GM23338 (cell line): Measurements from ENCODE around the gene NLRC5. TPM values are rescaled to one million over a fixed set of nuclear protein-coding genes. Genes with fewer than 3 reads are reported as not detected.

Experiments used
- ATAC-seq: fragments of 200-7000 bp; cut with Tn5 transposase; 3 replicates; pipeline ENCODE4 v1.9.1; 2020
- DNase-seq: peaks from one replicate; pipeline ENCODE4 v3.0.0-alpha.2; 2015; ENCODE audit warnings: low spot score
- H2AFZ ChIP-seq: fragments of 200-600 bp; sonication (generic); 2 replicates; pipeline ENCODE4 v1.8.0; 2016; ENCODE audit warnings: antibody characterized with exemption, mild to moderate bottlenecking, moderate library complexity
- H3F3A ChIP-seq: fragments of 200-600 bp; sonication (generic); replicated peaks from 2 replicates; pipeline ENCODE4 v1.8.0; 2017; ENCODE audit warnings: antibody characterized with exemption, mixed run types, low read depth
- H3K27ac ChIP-seq: fragments of 200-600 bp; sonication (generic); 2 replicates; pipeline ENCODE4 v1.6.1; 2016; ENCODE audit warnings: low read depth
- H3K27me3 ChIP-seq: fragments of 200-600 bp; sonication (generic); 2 replicates; pipeline ENCODE4 v1.8.0; 2016; ENCODE audit warnings: mild to moderate bottlenecking, mixed run types, moderate library complexity; ENCODE audit not compliant: insufficient read depth
- H3K36me3 ChIP-seq: fragments of 200-600 bp; sonication (generic); 2 replicates; pipeline ENCODE4 v1.8.0; 2016; ENCODE audit warnings: mild to moderate bottlenecking; ENCODE audit not compliant: insufficient read depth
- H3K4me1 ChIP-seq: fragments of 200-600 bp; sonication (generic); 2 replicates; pipeline ENCODE4 v1.8.0; 2016; ENCODE audit warnings: mild to moderate bottlenecking, moderate library complexity; ENCODE audit not compliant: insufficient read depth
- H3K4me2 ChIP-seq: fragments of 200-600 bp; sonication (generic); 2 replicates; pipeline ENCODE4 v1.7.1; 2017; ENCODE audit warnings: mixed run types
- H3K4me3 ChIP-seq: fragments of 200-600 bp; sonication (generic); 2 replicates; pipeline ENCODE4 v1.6.1; 2016; ENCODE audit warnings: mixed run types
- H3K79me2 ChIP-seq: fragments of 200-600 bp; sonication (generic); replicated peaks from 2 replicates; pipeline ENCODE4 v1.8.0; 2017; ENCODE audit warnings: mild to moderate bottlenecking; ENCODE audit not compliant: insufficient read depth
- H3K9me2 ChIP-seq: fragments of 200-600 bp; sonication (generic); 2 replicates; pipeline ENCODE4 v1.8.0; 2017; ENCODE audit not compliant: insufficient read depth
- H4K20me1 ChIP-seq: fragments of 200-600 bp; sonication (generic); replicated peaks from 2 replicates; pipeline ENCODE4 v1.8.0; 2017; ENCODE audit warnings: mild to moderate bottlenecking; ENCODE audit not compliant: insufficient read depth
- H3K27ac Mint-ChIP-seq: 2 replicates; pipeline ENCODE4 v1.8.0; 2020; ENCODE audit warnings: inconsistent platforms, mild to moderate bottlenecking, moderate library complexity, mixed read lengths
- H3K27me3 Mint-ChIP-seq: 3 replicates; pipeline ENCODE4 v1.8.0; 2022; ENCODE audit warnings: low read depth, mild to moderate bottlenecking, moderate library complexity, mixed read lengths, inconsistent platforms; ENCODE audit not compliant: insufficient read depth, poor library complexity
- H3K36me3 Mint-ChIP-seq: 3 replicates; pipeline ENCODE4 v1.8.0; 2021; ENCODE audit warnings: low read depth, mild to moderate bottlenecking, inconsistent platforms, moderate library complexity, mixed read lengths
- H3K4me1 Mint-ChIP-seq: 3 replicates; pipeline ENCODE4 v1.8.0; 2020; ENCODE audit warnings: mild to moderate bottlenecking, inconsistent platforms, mixed read lengths
- H3K4me3 Mint-ChIP-seq: 3 replicates; pipeline ENCODE4 v1.8.0; 2021; ENCODE audit warnings: moderate library complexity, mild to moderate bottlenecking, inconsistent platforms, mixed read lengths
- H3K9me3 Mint-ChIP-seq: 3 replicates; pipeline ENCODE4 v1.8.0; 2020; ENCODE audit warnings: moderate library complexity, mild to moderate bottlenecking, inconsistent platforms, mixed read lengths
- CREB1 ChIP-seq: fragments of 250-450 bp; sonication (Bioruptor Pico); IDR thresholded peaks from 2 replicates; pipeline ENCODE4 v1.5.0; 2020; ENCODE audit warnings: low read depth, mild to moderate bottlenecking, moderate library complexity
- EZH2 ChIP-seq: fragments of 200-600 bp; sonication (generic); IDR thresholded peaks from one replicate; pipeline ENCODE4 v1.8.0; 2017; ENCODE audit warnings: antibody characterized with exemption, mild to moderate bottlenecking, low read depth; ENCODE audit not compliant: unreplicated experiment
- EZH2phosphoT487 ChIP-seq: fragments of 200-600 bp; sonication (generic); IDR thresholded peaks from one replicate; pipeline ENCODE4 v1.8.1; 2018; ENCODE audit warnings: antibody characterized with exemption; ENCODE audit not compliant: unreplicated experiment
- JUNB ChIP-seq: IDR thresholded peaks from one replicate; pipeline ENCODE4 v1.6.1; 2016; ENCODE audit warnings: antibody characterized with exemption; ENCODE audit not compliant: unreplicated experiment
- NANOG ChIP-seq: IDR thresholded peaks from 2 replicates; pipeline ENCODE4 v1.6.1; 2016; ENCODE audit warnings: antibody characterized with exemption, borderline replicate concordance
- POLR2AphosphoS5 ChIP-seq: IDR thresholded peaks from 2 replicates; pipeline ENCODE4 v1.6.1; 2016; ENCODE audit warnings: antibody characterized with exemption, low read depth
- STAT1 ChIP-seq: IDR thresholded peaks from one replicate; pipeline ENCODE4 v1.6.1; 2016; ENCODE audit warnings: antibody characterized with exemption; ENCODE audit not compliant: unreplicated experiment
- ZNF114 ChIP-seq: fragments of 250-450 bp; sonication (Bioruptor Pico); IDR thresholded peaks from 2 replicates; pipeline ENCODE4 v1.5.0; 2020; ENCODE audit warnings: mild to moderate bottlenecking, moderate library complexity
- ZNF331 ChIP-seq: fragments of 250-450 bp; sonication (Bioruptor Pico); IDR thresholded peaks from 2 replicates; pipeline ENCODE4 v1.5.0; 2020; ENCODE audit warnings: low read depth, mild to moderate bottlenecking, moderate library complexity
- ZNF462 ChIP-seq: fragments of 250-450 bp; sonication (Bioruptor Pico); IDR thresholded peaks from 2 replicates; pipeline ENCODE4 v1.5.0; 2020; ENCODE audit warnings: mild to moderate bottlenecking, moderate library complexity
- polyA plus RNA-seq: library from polyadenylated mRNA; unstranded; fragments of >200 nt; fragmentation: Nextera tagmentation; extraction: Ambion mirVana; gene quantifications from 2 replicates; pipeline ENCODE4 v1.2.1, GENCODE V29; 2016
- total RNA-seq: library from RNA; depleted of rRNA; stranded (reverse); fragments of >200 nt; shearing (Covaris generic); gene quantifications from 2 replicates; pipeline ENCODE4 v1.2.3, GENCODE V29; 2014
- TF ChIP-seq, protein P1 (sequence below): IDR thresholded peaks from one replicate; pipeline ENCODE4 v1.6.1; 2018; ENCODE audit warnings: antibody characterized with exemption; ENCODE audit not compliant: unreplicated experiment
- TF ChIP-seq, protein P2 (sequence below): IDR thresholded peaks from 2 replicates; pipeline ENCODE4 v1.6.1; 2016; ENCODE audit warnings: antibody characterized with exemption
- TF ChIP-seq, protein P3 (sequence below), 2 experiments: fragments of 200-600 bp in 1 of 2; sonication (generic) in 1 of 2; conservative IDR thresholded peaks; 2 replicates each; pipeline versions ENCODE4 v1.5.1 to v1.6.1; 2016 to 2017; ENCODE audit warnings: antibody characterized with exemption in 2 of 2, low read depth in 2 of 2, mild to moderate bottlenecking in 2 of 2, moderate library complexity in 1 of 2

Gene NLRC5
- total and polyA plus RNA-seq, 2 experiments from 2014 or later = 2.3 to 3.9 TPM

DNA sequence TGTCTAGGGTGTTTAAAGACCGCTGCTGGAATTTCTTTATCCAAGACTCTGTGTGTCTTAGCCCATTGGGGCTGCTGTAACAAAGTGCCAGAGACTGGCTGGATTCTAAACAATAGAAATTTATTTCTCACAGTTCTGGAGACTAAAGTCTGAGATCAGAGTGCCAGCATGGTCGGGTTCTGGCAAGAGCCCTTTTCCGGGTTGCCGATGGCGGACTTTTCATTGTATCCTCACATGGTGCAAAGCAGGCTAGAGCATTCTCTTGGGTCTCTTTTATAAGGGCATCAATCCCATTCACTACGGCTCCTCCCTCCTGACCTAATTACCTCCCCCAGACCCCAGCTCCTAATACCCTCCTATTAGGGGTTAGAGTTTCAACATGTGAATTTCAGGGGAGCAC is 9.5 kb downstream of the NLRC5 start:
- no peak overlapping the region for H3K27ac Mint-ChIP-seq
- no peaks in the 10 kb centered on the region for H3K9me3 Mint-ChIP-seq
- H3K27me3 Mint-ChIP-seq = peaks cover 10% of the 10 kb centered on the region
- H3K9me2 ChIP-seq = no peaks in the 10 kb centered on the region
- no peak overlapping the region; the same call in 1 of the 2 replicates for H2AFZ ChIP-seq
- no peaks in the 10 kb centered on the region for H3K79me2 ChIP-seq
- no peaks in the 10 kb centered on the region for H4K20me1 ChIP-seq
- peaks cover 1% of the 10 kb centered on the region; the same call in 1 of the 2 replicates for H3K4me1 ChIP-seq
- no peaks in the 10 kb centered on the region for H3F3A ChIP-seq
- H3K27ac ChIP-seq = no peak overlapping the region
- ATAC-seq (no peak), DNase-seq (no peak)
- H3K4me1 Mint-ChIP-seq = peaks cover 2% of the 10 kb centered on the region
- TF ChIP-seq STAT1 (no peak), EZH2phosphoT487 (no peak), EZH2 (no peak), ZNF114 (CRISPR knock-in tag) (no peak), ZNF462 (CRISPR knock-in tag) (no peak), JUNB (no peak), ZNF331 (CRISPR knock-in tag) (no peak), CREB1 (CRISPR knock-in tag) (no peak), POLR2AphosphoS5 (no peak), NANOG (no peak)
- TF ChIP-seq, protein P1, sequence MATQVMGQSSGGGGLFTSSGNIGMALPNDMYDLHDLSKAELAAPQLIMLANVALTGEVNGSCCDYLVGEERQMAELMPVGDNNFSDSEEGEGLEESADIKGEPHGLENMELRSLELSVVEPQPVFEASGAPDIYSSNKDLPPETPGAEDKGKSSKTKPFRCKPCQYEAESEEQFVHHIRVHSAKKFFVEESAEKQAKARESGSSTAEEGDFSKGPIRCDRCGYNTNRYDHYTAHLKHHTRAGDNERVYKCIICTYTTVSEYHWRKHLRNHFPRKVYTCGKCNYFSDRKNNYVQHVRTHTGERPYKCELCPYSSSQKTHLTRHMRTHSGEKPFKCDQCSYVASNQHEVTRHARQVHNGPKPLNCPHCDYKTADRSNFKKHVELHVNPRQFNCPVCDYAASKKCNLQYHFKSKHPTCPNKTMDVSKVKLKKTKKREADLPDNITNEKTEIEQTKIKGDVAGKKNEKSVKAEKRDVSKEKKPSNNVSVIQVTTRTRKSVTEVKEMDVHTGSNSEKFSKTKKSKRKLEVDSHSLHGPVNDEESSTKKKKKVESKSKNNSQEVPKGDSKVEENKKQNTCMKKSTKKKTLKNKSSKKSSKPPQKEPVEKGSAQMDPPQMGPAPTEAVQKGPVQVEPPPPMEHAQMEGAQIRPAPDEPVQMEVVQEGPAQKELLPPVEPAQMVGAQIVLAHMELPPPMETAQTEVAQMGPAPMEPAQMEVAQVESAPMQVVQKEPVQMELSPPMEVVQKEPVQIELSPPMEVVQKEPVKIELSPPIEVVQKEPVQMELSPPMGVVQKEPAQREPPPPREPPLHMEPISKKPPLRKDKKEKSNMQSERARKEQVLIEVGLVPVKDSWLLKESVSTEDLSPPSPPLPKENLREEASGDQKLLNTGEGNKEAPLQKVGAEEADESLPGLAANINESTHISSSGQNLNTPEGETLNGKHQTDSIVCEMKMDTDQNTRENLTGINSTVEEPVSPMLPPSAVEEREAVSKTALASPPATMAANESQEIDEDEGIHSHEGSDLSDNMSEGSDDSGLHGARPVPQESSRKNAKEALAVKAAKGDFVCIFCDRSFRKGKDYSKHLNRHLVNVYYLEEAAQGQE = no peak
- TF ChIP-seq, protein P2, sequence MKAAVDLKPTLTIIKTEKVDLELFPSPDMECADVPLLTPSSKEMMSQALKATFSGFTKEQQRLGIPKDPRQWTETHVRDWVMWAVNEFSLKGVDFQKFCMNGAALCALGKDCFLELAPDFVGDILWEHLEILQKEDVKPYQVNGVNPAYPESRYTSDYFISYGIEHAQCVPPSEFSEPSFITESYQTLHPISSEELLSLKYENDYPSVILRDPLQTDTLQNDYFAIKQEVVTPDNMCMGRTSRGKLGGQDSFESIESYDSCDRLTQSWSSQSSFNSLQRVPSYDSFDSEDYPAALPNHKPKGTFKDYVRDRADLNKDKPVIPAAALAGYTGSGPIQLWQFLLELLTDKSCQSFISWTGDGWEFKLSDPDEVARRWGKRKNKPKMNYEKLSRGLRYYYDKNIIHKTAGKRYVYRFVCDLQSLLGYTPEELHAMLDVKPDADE = no peak
- TF ChIP-seq, protein P3, sequence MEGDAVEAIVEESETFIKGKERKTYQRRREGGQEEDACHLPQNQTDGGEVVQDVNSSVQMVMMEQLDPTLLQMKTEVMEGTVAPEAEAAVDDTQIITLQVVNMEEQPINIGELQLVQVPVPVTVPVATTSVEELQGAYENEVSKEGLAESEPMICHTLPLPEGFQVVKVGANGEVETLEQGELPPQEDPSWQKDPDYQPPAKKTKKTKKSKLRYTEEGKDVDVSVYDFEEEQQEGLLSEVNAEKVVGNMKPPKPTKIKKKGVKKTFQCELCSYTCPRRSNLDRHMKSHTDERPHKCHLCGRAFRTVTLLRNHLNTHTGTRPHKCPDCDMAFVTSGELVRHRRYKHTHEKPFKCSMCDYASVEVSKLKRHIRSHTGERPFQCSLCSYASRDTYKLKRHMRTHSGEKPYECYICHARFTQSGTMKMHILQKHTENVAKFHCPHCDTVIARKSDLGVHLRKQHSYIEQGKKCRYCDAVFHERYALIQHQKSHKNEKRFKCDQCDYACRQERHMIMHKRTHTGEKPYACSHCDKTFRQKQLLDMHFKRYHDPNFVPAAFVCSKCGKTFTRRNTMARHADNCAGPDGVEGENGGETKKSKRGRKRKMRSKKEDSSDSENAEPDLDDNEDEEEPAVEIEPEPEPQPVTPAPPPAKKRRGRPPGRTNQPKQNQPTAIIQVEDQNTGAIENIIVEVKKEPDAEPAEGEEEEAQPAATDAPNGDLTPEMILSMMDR (conservative IDR thresholded peaks at IDR 0.05; ENCODE audit: low read depth in 2 of 2) = no peak
- H3K4me3 ChIP-seq = no peak overlapping the region
- H3K36me3 ChIP-seq = no peaks in the 10 kb centered on the region
- no peaks in the 10 kb centered on the region for H3K27me3 ChIP-seq
- H3K4me2 ChIP-seq = no peak overlapping the region
- H3K36me3 Mint-ChIP-seq = no peaks in the 10 kb centered on the region
- no peak overlapping the region for H3K4me3 Mint-ChIP-seq
